Testis (tissue), 3 donors: ENCODE data around the gene PIK3C2B. TPM values are rescaled to one million over a fixed set of nuclear protein-coding genes. Genes with fewer than 3 reads are reported as not detected.

ENCODE experiments used
- DNase-seq: peaks from one replicate; pipeline ENCODE4 v3.0.0-alpha.2; 2019
- H3K27ac ChIP-seq, 2 donors: fragments of 200-600 bp; sonication (generic); one replicate each; pipeline ENCODE4 v1.5.1; 2019
- H3K27me3 ChIP-seq: fragments of 200-600 bp; sonication (generic); one replicate; pipeline ENCODE4 v1.5.1; 2019
- H3K36me3 ChIP-seq: fragments of 200-600 bp; sonication (generic); one replicate; pipeline ENCODE4 v1.5.1; 2017; ENCODE audit warnings: low read depth; ENCODE audit errors: missing control alignments
- H3K4me1 ChIP-seq: fragments of 200-600 bp; sonication (generic); one replicate; pipeline ENCODE4 v1.5.1; 2019
- H3K4me3 ChIP-seq, 2 donors: fragments of 200-600 bp; sonication (generic); one replicate each; pipeline ENCODE4 v1.5.1; 2017 to 2019
- H3K9me3 ChIP-seq: fragments of 200-600 bp; sonication (generic); one replicate; pipeline ENCODE4 v1.5.1; 2017
- POLR2A ChIP-seq: fragments of 450-650 bp; IDR thresholded peaks from one replicate; pipeline ENCODE4 v1.6.1; 2017; ENCODE audit warnings: antibody characterized with exemption, mild to moderate bottlenecking, moderate library complexity
- WGBS, 2 donors: methylation state at CpG; one replicate each; pipeline ENCODE4 v1.1.5; 2018; 5-methylcytosine and 5-hydroxymethylcytosine counted together
- intact Hi-C: fragments of 100-400 bp; cut with DNase I; formaldehyde crosslinking; loops from one replicate; pipeline ENCODE4 v1.15.1; 2023; ENCODE audit warnings: low total_unique reads
- polyA plus RNA-seq: library from polyadenylated mRNA; stranded (reverse); fragments of 350-450 nt; fragmentation: Illumina TruSeq; extraction: RNeasy Lipid Tissue Mini Kit (QIAGEN cat#74804); gene quantifications from one replicate; pipeline ENCODE4 v1.2.3, GENCODE V29; 2014; ENCODE audit warnings: low read depth, low replicate concordance; ENCODE audit not compliant: insufficient read depth
- total RNA-seq, 2 donors: library from RNA; depleted of rRNA; stranded (reverse); fragments of >200 nt; gene quantifications; one replicate each; pipeline ENCODE4 v1.2.3, GENCODE V29; 2016
- TF ChIP-seq, protein P1 (sequence below), 3 experiments: fragments of 450-650 bp in 2 of 3; fragments of 200-600 bp in 1 of 3; sonication (generic) in 1 of 3; IDR thresholded peaks; one replicate each; pipeline ENCODE4 v1.5.1; 2016 to 2019; ENCODE audit warnings: antibody characterized with exemption in 3 of 3, mild to moderate bottlenecking in 2 of 3, moderate library complexity in 1 of 3

The PIK3C2B gene
- total and polyA plus RNA-seq, 3 donors from 2014 or later, result 7.6 to 20.1 (median 12.7) TPM

DNA sequence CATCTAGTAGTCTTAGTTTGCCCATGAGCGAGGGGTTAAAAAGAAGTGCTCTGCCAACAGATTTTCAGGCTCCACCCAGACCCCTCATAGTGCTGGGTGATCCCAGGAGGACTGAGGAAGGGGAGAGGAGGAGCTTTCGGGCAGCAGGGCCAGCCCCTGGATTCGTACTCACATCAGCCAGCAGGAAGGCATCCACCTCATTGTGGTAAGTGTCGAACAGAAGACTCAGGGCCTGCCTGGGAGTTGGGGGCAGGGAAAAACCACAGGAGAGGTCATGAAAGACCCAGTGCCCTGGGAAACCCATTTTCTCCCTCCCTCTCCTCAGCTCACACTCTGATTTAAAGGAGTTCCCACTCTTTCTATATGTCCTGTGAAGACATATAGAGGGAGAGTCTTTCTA, 34.9 kb downstream of the PIK3C2B start:
- peaks cover 15% of the 10 kb centered on the region for H3K4me1 ChIP-seq
- no peak overlapping the region for H3K4me3 ChIP-seq
- H3K27me3 ChIP-seq, result no peaks in the 10 kb centered on the region
- intact Hi-C loops, result no loop called here
- H3K27ac ChIP-seq, result no peak overlapping the region
- H3K9me3 ChIP-seq, result no peaks in the 10 kb centered on the region
- WGBS, 2 donors, result 87 to 97% methylated on average over 4 of the region's 4 CpGs
- TF ChIP-seq, protein P1, sequence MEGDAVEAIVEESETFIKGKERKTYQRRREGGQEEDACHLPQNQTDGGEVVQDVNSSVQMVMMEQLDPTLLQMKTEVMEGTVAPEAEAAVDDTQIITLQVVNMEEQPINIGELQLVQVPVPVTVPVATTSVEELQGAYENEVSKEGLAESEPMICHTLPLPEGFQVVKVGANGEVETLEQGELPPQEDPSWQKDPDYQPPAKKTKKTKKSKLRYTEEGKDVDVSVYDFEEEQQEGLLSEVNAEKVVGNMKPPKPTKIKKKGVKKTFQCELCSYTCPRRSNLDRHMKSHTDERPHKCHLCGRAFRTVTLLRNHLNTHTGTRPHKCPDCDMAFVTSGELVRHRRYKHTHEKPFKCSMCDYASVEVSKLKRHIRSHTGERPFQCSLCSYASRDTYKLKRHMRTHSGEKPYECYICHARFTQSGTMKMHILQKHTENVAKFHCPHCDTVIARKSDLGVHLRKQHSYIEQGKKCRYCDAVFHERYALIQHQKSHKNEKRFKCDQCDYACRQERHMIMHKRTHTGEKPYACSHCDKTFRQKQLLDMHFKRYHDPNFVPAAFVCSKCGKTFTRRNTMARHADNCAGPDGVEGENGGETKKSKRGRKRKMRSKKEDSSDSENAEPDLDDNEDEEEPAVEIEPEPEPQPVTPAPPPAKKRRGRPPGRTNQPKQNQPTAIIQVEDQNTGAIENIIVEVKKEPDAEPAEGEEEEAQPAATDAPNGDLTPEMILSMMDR (IDR thresholded peaks at IDR 0.05), result no peak
- no peak for TF ChIP-seq POLR2A
- no peaks in the 10 kb centered on the region for H3K36me3 ChIP-seq
- DNase-seq, result no peak

DNA sequence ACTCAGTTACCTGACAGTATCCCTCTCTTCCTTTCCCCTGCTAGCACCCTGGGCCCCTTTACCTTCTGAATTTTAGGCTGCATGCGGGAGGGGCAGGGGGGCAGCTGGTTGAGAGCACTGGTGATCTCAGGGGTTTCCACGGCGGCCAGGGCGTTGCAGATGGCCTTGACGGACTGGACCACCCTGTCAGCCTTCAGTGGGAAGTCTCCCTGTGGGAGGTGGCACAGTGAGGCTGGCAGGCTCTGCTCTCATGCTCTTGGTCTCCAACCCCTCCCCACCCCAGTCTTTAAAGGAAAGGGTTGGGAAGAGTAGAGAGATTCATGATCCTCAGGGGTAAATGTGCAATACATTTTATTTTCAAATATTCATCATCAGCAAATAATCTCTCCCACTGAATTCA, 36.9 kb downstream of the PIK3C2B start:
- H3K4me1 ChIP-seq, result no peaks in the 10 kb centered on the region
- no peaks in the 10 kb centered on the region for H3K36me3 ChIP-seq
- no peak overlapping the region for H3K4me3 ChIP-seq
- no peak for DNase-seq
- TF ChIP-seq, protein P1 (IDR thresholded peaks at IDR 0.05), result no peak
- no peak for TF ChIP-seq POLR2A
- 52 to 75% methylated on average over 5 of the region's 5 CpGs for WGBS, 2 donors
- intact Hi-C loops, result no loop called here
- H3K27ac ChIP-seq, result no peak overlapping the region
- no peaks in the 10 kb centered on the region for H3K27me3 ChIP-seq
- no peaks in the 10 kb centered on the region for H3K9me3 ChIP-seq

DNA sequence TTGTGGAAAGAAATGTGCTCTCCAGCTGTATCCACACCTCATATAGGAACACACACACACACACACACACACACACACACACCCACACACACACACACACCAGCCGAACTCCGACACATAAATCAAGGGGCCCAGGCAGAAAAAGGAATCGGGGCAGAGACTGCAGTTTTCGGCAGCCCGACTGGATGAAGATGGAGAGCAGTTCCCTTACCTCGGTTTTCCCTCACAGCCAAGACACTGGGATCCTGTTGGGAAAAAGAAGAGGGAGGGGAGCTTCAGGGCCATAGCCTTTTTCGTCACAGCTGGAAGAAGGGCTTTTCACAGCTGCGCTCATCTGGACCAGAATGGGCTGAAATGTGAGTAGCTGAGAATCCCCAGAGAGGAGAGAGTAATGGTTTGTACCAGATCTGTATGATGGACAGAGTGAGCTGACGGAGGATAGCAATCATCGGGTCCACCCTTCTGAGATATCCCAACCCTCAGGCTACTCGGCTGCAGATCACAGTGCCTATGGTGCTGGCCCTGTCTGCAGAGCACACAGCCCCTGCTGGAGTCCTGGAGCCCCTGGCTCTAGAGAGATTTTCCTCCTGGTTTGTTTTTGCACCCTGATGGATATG, 37.7 kb downstream of the PIK3C2B start:
- H3K27ac ChIP-seq, result no peak overlapping the region
- H3K27me3 ChIP-seq, result no peaks in the 10 kb centered on the region
- DNase-seq, result no peak
- no peaks in the 10 kb centered on the region for H3K9me3 ChIP-seq
- H3K36me3 ChIP-seq, result no peaks in the 10 kb centered on the region
- H3K4me1 ChIP-seq, result no peaks in the 10 kb centered on the region
- intact Hi-C loops, result no loop called here
- 47 to 66% methylated on average over 8 to 11 of the region's 11 CpGs for WGBS, 2 donors
- no peak overlapping the region for H3K4me3 ChIP-seq
- TF ChIP-seq POLR2A, result no peak
- TF ChIP-seq, protein P1 (IDR thresholded peaks at IDR 0.05), result no peak

DNA sequence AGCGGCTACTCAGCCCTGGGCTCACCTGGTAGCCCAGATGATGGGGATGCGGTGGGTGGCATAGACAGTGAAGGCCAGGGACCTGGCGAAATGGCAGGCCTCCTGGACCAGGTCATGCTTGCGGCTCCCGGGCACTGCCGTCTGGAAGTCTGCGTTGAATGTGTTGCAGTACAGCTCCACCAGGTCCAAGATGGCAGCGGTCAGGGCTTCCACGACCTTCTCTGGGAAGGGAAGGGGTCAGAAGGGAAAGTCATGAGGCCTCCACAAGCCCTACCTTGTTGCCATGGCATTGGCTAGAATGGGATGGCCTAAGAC, 38.8 kb downstream of the PIK3C2B start:
- Histone ChIP-seq H3K27ac (no peak overlapping the region), H3K36me3 (no peaks in the 10 kb centered on the region), H3K4me1 (no peaks in the 10 kb centered on the region), H3K27me3 (no peaks in the 10 kb centered on the region), H3K4me3 (no peak overlapping the region), H3K9me3 (no peaks in the 10 kb centered on the region)
- 89 to 100% methylated on average over 4 to 9 of the region's 9 CpGs for WGBS, 2 donors
- no peak for DNase-seq
- no peak for TF ChIP-seq POLR2A
- TF ChIP-seq, protein P1 (IDR thresholded peaks at IDR 0.05), result no peak
- intact Hi-C loops, result no loop called here

DNA sequence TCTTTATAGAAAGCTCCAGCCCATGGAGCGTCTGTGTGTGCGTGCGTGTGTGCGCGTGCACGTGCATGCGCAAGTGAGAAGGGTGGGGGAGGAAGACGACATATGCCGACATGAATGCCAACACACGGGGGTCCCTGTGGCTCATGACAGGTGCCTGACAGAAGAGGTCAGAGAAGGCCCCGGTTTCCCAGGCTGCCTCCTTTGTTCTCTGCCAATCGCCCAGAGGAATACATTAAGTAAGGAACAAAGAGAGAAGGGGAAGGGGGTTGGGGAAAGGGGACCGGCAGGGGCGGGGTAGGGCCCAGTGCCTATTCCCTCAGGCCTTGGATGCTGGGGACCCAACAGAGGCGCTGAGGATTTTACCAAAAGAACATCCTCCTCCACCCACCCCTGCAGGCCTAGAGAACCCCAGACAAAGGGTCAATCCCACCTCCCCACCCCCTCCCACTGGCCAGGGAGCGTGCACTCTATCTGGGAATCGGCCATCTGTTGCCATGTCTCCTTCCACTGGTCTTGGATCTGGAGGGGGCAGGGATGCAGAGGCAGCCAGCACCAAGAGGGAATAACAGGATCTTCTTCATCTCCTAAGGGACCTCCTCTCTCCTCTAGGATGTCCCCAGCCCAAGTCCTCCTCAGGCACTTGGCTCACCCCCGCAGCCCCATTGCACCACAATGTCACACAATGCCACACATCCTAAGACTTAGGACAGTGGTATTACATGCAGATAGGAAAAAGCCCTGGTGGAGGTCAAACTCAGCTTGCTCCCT, 39.4 kb downstream of the PIK3C2B start:
- H3K4me1 ChIP-seq, result no peaks in the 10 kb centered on the region
- H3K27me3 ChIP-seq, result no peaks in the 10 kb centered on the region
- no peaks in the 10 kb centered on the region for H3K9me3 ChIP-seq
- no peaks in the 10 kb centered on the region for H3K36me3 ChIP-seq
- WGBS, 2 donors, result 85 to 88% methylated on average over 18 of the region's 18 CpGs
- H3K4me3 ChIP-seq, result no peak overlapping the region
- H3K27ac ChIP-seq, result no peak overlapping the region
- intact Hi-C loops, result no loop called here
- DNase-seq, result no peak
- TF ChIP-seq, protein P1 (IDR thresholded peaks at IDR 0.05), result no peak
- no peak for TF ChIP-seq POLR2A
